Chondrocyte (in vitro differentiated cells): Measurements from ENCODE around the gene QKI. TPM values are rescaled to one million over a fixed set of nuclear protein-coding genes. Genes with fewer than 3 reads are reported as not detected.

Experiments
- DNase-seq: peaks from one replicate; pipeline ENCODE4 v3.0.0; 2021; ENCODE audit warnings: mixed read lengths, low spot score
- H3K27ac Mint-ChIP-seq: one replicate; pipeline ENCODE4 v1.8.0; 2021; ENCODE audit warnings: mild to moderate bottlenecking, moderate library complexity, mixed read lengths; ENCODE audit not compliant: unreplicated experiment
- H3K27me3 Mint-ChIP-seq: 2 replicates; pipeline ENCODE4 v1.8.0; 2021; ENCODE audit warnings: low read depth, mixed read lengths
- H3K36me3 Mint-ChIP-seq: 2 replicates; pipeline ENCODE4 v1.8.0; 2021; ENCODE audit warnings: low read depth, mixed read lengths
- H3K4me1 Mint-ChIP-seq: 2 replicates; pipeline ENCODE4 v1.8.0; 2021; ENCODE audit warnings: low read depth, mild to moderate bottlenecking, mixed read lengths
- H3K4me3 Mint-ChIP-seq: one replicate; pipeline ENCODE4 v1.8.0; 2021; ENCODE audit warnings: mild to moderate bottlenecking, moderate library complexity, mixed read lengths; ENCODE audit not compliant: unreplicated experiment
- H3K9me3 Mint-ChIP-seq: 2 replicates; pipeline ENCODE4 v1.8.0; 2021; ENCODE audit warnings: low read depth, mixed read lengths
- CTCF ChIP-seq: fragments of 200-600 bp; sonication (generic); IDR thresholded peaks from 2 replicates; pipeline ENCODE4 v1.5.0; 2021; ENCODE audit warnings: antibody characterized with exemption, mild to moderate bottlenecking, moderate library complexity
- total RNA-seq: library from RNA; stranded (reverse); gene quantifications from 3 replicates; pipeline ENCODE4 v1.2.1, GENCODE V29; 2021

QKI gene
- total RNA-seq, 1 donor from 2014 or later, result 189 TPM

GRCh38 chr6:163460307-163460782 lies 45.8 kb downstream of the QKI start:
- peak overlapping the region; percentile 44 for H3K4me3 Mint-ChIP-seq
- peak overlapping the region; percentile 89 for H3K27ac Mint-ChIP-seq
- H3K36me3 Mint-ChIP-seq, result peaks cover 9% of the 10 kb centered on the region
- peaks cover 84% of the 10 kb centered on the region for H3K4me1 Mint-ChIP-seq
- H3K9me3 Mint-ChIP-seq, result no peaks in the 10 kb centered on the region
- H3K27me3 Mint-ChIP-seq, result no peaks in the 10 kb centered on the region
- TF ChIP-seq CTCF, result no peak
- no peak for DNase-seq

DNA sequence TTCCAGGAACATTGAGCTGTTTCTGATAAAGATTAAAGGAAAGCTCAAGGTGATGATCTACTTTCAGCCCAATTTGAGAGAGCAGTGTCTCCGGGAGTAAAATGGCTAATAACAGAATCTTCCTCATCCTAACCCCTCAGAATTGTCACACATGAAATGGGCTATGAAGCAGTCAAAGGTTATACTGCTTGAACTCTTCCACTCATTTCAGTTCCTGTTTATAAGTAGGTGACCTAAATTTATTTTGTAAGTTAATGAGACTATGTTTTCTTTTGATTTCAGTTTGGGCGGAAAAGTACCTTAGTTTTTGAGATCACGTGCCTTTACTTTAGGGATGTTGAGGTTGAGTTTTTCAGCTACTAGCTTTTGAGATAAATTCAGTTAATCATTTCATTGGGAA lies 47.2 kb downstream of the QKI start:
- Mint-ChIP-seq H3K27ac (peak overlapping the region; percentile 46), H3K4me3 (no peak overlapping the region), H3K36me3 (peaks cover 11% of the 10 kb centered on the region), H3K4me1 (peaks cover 80% of the 10 kb centered on the region), H3K27me3 (no peaks in the 10 kb centered on the region), H3K9me3 (no peaks in the 10 kb centered on the region)
- no peak for TF ChIP-seq CTCF
- no peak for DNase-seq

GRCh38 chr6:163463180-163463579 lies 48.7 kb downstream of the QKI start:
- H3K4me1 Mint-ChIP-seq, result peaks cover 77% of the 10 kb centered on the region
- H3K27ac Mint-ChIP-seq, result no peak overlapping the region
- no peak overlapping the region for H3K4me3 Mint-ChIP-seq
- no peak for DNase-seq
- H3K36me3 Mint-ChIP-seq, result peaks cover 12% of the 10 kb centered on the region
- no peaks in the 10 kb centered on the region for H3K27me3 Mint-ChIP-seq
- no peaks in the 10 kb centered on the region for H3K9me3 Mint-ChIP-seq
- TF ChIP-seq CTCF, result no peak

DNA sequence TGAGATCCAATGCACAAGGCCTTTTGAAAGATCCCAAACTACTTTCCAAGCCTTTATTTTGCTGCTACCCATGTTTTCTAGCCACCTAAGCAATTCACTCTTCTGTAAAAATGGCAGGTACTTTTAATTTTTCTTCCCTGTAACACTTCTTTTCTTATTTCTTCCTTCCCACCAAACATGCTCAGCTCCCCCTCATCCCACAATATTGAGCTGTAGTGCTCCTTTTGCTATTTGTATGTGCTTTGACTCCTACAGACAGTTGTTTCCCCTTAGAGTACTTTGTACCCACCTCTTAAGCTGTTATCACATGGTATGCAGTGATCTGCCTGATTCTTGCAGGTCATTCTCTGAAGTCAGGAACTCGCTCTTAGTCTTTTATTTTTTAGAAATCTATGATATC lies 49.3 kb downstream of the QKI start:
- DNase-seq, result no peak
- H3K9me3 Mint-ChIP-seq, result no peaks in the 10 kb centered on the region
- no peak overlapping the region for H3K4me3 Mint-ChIP-seq
- no peak for TF ChIP-seq CTCF
- H3K27ac Mint-ChIP-seq, result no peak overlapping the region
- no peaks in the 10 kb centered on the region for H3K27me3 Mint-ChIP-seq
- H3K36me3 Mint-ChIP-seq, result peaks cover 12% of the 10 kb centered on the region
- H3K4me1 Mint-ChIP-seq, result peaks cover 78% of the 10 kb centered on the region

GRCh38 chr6:163466839-163467390 lies 52.4 kb downstream of the QKI start:
- H3K27me3 Mint-ChIP-seq, result no peaks in the 10 kb centered on the region
- no peak overlapping the region for H3K4me3 Mint-ChIP-seq
- H3K9me3 Mint-ChIP-seq, result peaks cover 20% of the 10 kb centered on the region
- H3K36me3 Mint-ChIP-seq, result peaks cover 32% of the 10 kb centered on the region
- no peak for DNase-seq
- H3K4me1 Mint-ChIP-seq, result peaks cover 63% of the 10 kb centered on the region
- no peak for TF ChIP-seq CTCF
- peak overlapping the region; percentile 79 for H3K27ac Mint-ChIP-seq
